HG03571 (cell line): ENCODE results near the gene UTS2R.
"Not testable (repeated sequence)": the region's sequence is repeated elsewhere in the genome, so short reads cannot be mapped to it uniquely, and the experiment has no call there.

Source experiments
- ATAC-seq: cut with Tn5 transposase; IDR thresholded peaks from one replicate; pipeline ENCODE4 v1.9.1; 2021; ENCODE audit not compliant: unreplicated experiment

Gene UTS2R

GRCh38 chr17:82374626-82375331 is 3.2 kb downstream of the UTS2R start:
- no peak for ATAC-seq

GRCh38 chr17:82375359-82376041 is 3.9 kb downstream of the UTS2R start:
- ATAC-seq, result no peak

GRCh38 chr17:82376042-82376730 is 4.6 kb downstream of the UTS2R start:
- ATAC-seq, result no peak

GRCh38 chr17:82377294-82377693 is 5.7 kb downstream of the UTS2R start:
- ATAC-seq, result not testable (repeated sequence)

GRCh38 chr17:82377924-82378740 is 6.6 kb downstream of the UTS2R start:
- no peak for ATAC-seq

GRCh38 chr17:82378741-82379021 is 7.1 kb downstream of the UTS2R start:
- no peak for ATAC-seq

GRCh38 chr17:82380860-82381702 is 9.5 kb downstream of the UTS2R start:
- ATAC-seq, result no peak

- ATAC-seq, result not testable (repeated sequence)
Measured at GRCh38 chr17:82381703-82382009, 10.1 kb downstream of the UTS2R start.

- ATAC-seq, result not testable (repeated sequence)
Measured at GRCh38 chr17:82382220-82382932, 10.8 kb downstream of the UTS2R start.

GRCh38 chr17:82382933-82383255 is 11.3 kb downstream of the UTS2R start:
- ATAC-seq, result no peak

GRCh38 chr17:82383411-82383810 is 11.8 kb downstream of the UTS2R start:
- ATAC-seq, result no peak

- no peak for ATAC-seq
Measured at GRCh38 chr17:82384051-82384729, 12.6 kb downstream of the UTS2R start.

GRCh38 chr17:82384730-82385481 is 13.3 kb downstream of the UTS2R start:
- no peak for ATAC-seq

GRCh38 chr17:82385559-82386254 is 14.1 kb downstream of the UTS2R start:
- no peak for ATAC-seq

GRCh38 chr17:82386255-82386831 is 14.8 kb downstream of the UTS2R start:
- no peak for ATAC-seq

GRCh38 chr17:82386881-82387704 is 15.5 kb downstream of the UTS2R start:
- no peak for ATAC-seq

GRCh38 chr17:82387705-82388106 is 16.1 kb downstream of the UTS2R start:
- no peak for ATAC-seq
